AG09319 (cell line): Measurements from ENCODE around the gene USP21.

Experiments used
- DNase-seq: peaks from one replicate; pipeline ENCODE4 v3.0.0-alpha.2; 2010; ENCODE audit warnings: low read depth; ENCODE audit errors: extremely low read depth
- CTCF ChIP-seq: IDR thresholded peaks from 2 replicates; pipeline ENCODE4 v1.5.1; 2011; ENCODE audit warnings: low read depth, mild to moderate bottlenecking, inconsistent platforms, low read length, moderate library complexity

USP21 gene

GRCh38 chr1:161128591-161129420 is 30.5 kb upstream of the USP21 start:
- DNase-seq = no peak
- TF ChIP-seq CTCF = no peak

- no peak for TF ChIP-seq CTCF
- DNase-seq = no peak
Observed at GRCh38 chr1:161130266-161130665, 29.0 kb upstream of the USP21 start.

GRCh38 chr1:161131523-161132409 is 27.5 kb upstream of the USP21 start:
- no peak for DNase-seq
- no peak for TF ChIP-seq CTCF

GRCh38 chr1:161132410-161133219 is 26.7 kb upstream of the USP21 start, which contains the start of gene DEDD:
Gene DEDD, minus strand, starts transcription at chr1:161132667. Its CDS starts 8,205 bp downstream, at chr1:161124462.
- TF ChIP-seq CTCF = no peak; the same call in 1 of the 2 replicates
- peak; percentile 91 for DNase-seq

GRCh38 chr1:161133220-161133740 is 26.0 kb upstream of the USP21 start:
- DNase-seq = no peak
- TF ChIP-seq CTCF = no peak

- no peak for TF ChIP-seq CTCF
- no peak for DNase-seq
Observed at GRCh38 chr1:161137881-161138280, 21.4 kb upstream of the USP21 start.
